Thyroid gland (tissue), 4 donors: ENCODE measurements around the gene CMTM8. TPM values are rescaled to one million over a fixed set of nuclear protein-coding genes. Genes with fewer than 3 reads are reported as not detected.
A peak's percentile ranks its signal among the peaks of the same experiment; 100 is the strongest.

ENCODE experiments used
- DNase-seq, 2 donors: peaks; one replicate each; pipeline ENCODE4 v3.0.0-alpha.2; 2019
- H3K27ac ChIP-seq, 3 donors: fragments of 200-600 bp; sonication (generic); 1 replicate in 2 of 3; 2 replicates in 1 of 3; pipeline ENCODE4 v1.5.1; 2016 to 2019; ENCODE audit warnings: mild to moderate bottlenecking in 1 of 3, moderate library complexity in 1 of 3
- H3K27me3 ChIP-seq: fragments of 200-600 bp; sonication (generic); one replicate; pipeline ENCODE4 v1.5.1; 2019
- H3K36me3 ChIP-seq, 2 donors: fragments of 200-600 bp; sonication (generic); one replicate each; pipeline ENCODE4 v1.5.1; 2016 to 2019
- H3K4me1 ChIP-seq, 2 donors: fragments of 200-600 bp; sonication (generic); one replicate each; pipeline ENCODE4 v1.5.1; 2017 to 2019
- H3K4me3 ChIP-seq, 3 donors: fragments of 200-600 bp; sonication (generic); replicated peaks in 1 of 3; 1 replicate in 2 of 3; 2 replicates in 1 of 3; pipeline ENCODE4 v1.5.1; 2016; ENCODE audit warnings: mild to moderate bottlenecking in 1 of 3
- H3K9me3 ChIP-seq: fragments of 200-600 bp; sonication (generic); one replicate; pipeline ENCODE4 v1.5.1; 2017
- CTCF ChIP-seq, 6 experiments: fragments of 200-600 bp in 3 of 6; fragments of 450-650 bp in 3 of 6; sonication (generic) in 3 of 6; IDR thresholded peaks; one replicate each; pipeline ENCODE4 v1.5.1; 2016 to 2019; ENCODE audit warnings: antibody characterized with exemption in 6 of 6, mild to moderate bottlenecking in 2 of 6, inconsistent platforms in 1 of 6, moderate library complexity in 1 of 6
- POLR2A ChIP-seq, 2 donors: fragments of 450-650 bp; IDR thresholded peaks; one replicate each; pipeline ENCODE4 v1.6.1; 2017; ENCODE audit warnings: antibody characterized with exemption in 2 of 2, mild to moderate bottlenecking in 2 of 2, moderate library complexity in 1 of 2
- WGBS, 2 donors: methylation state at CpG; one replicate each; pipeline ENCODE4 v1.1.5; 2017; 5-methylcytosine and 5-hydroxymethylcytosine counted together
- intact Hi-C: fragments of 100-400 bp; cut with DNase I; formaldehyde crosslinking; loops from one replicate; pipeline ENCODE4 v1.15.1; 2023
- total RNA-seq, 4 donors: library from RNA; depleted of rRNA; stranded (reverse); fragments of >200 nt; gene quantifications; one replicate each; pipeline ENCODE4 v1.2.3, GENCODE V29; 2016

Gene CMTM8
- total RNA-seq, 4 donors from 2014 or later, result 6.6 to 17.3 (median 11.0) TPM

DNA sequence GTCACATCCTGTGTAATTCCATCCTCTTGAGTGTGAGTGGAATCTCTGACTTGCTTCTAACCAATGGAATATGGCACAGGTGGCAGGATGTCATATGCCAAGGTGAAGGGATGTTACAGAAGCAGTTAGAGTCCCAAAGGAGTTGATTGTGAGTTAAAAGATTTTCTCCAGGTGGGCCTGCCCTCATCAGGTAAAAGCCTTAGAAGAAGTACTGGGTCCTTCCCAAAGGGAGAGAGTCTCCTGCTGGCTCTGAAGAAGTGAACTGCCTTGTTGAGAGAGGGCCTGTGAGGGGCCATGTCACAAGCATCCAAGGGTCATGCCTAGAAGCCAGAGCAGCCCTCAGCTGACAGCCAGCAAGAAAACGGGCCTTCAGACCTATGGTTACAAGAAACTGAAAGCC lies 166.2 kb downstream of the CMTM8 start:
- H3K4me1 ChIP-seq, result peaks cover 38 to 41% of the 10 kb centered on the region in 2 donors
- TF ChIP-seq CTCF (IDR thresholded peaks at IDR 0.05) (no peak), POLR2A (IDR thresholded peaks at IDR 0.05) (no peak)
- 75 to 100% methylated on average over 1 of the region's 1 CpG for WGBS, 2 donors
- H3K4me3 ChIP-seq, result no peak overlapping the region
- H3K27me3 ChIP-seq, result no peaks in the 10 kb centered on the region
- H3K36me3 ChIP-seq, result no peaks in the 10 kb centered on the region
- no peak for DNase-seq
- peak overlapping the region in 1 of 3 donors; percentile 1 for H3K27ac ChIP-seq
- intact Hi-C loops, result no loop called here
- no peaks in the 10 kb centered on the region for H3K9me3 ChIP-seq

- H3K4me1 ChIP-seq, result peaks cover 39 to 41% of the 10 kb centered on the region in 2 donors
- no peaks in the 10 kb centered on the region for H3K27me3 ChIP-seq
- H3K4me3 ChIP-seq, result no peak overlapping the region
- no peaks in the 10 kb centered on the region for H3K9me3 ChIP-seq
- H3K36me3 ChIP-seq, result no peaks in the 10 kb centered on the region
- 65 to 73% methylated on average over 2 of the region's 2 CpGs for WGBS, 2 donors
- no peak for DNase-seq
- TF ChIP-seq CTCF (IDR thresholded peaks at IDR 0.05) (no peak), POLR2A (IDR thresholded peaks at IDR 0.05) (no peak)
- intact Hi-C loops, result no loop called here
- H3K27ac ChIP-seq, result peak overlapping the region in 1 of 3 donors; percentile 1
These were observed 166.7 kb downstream of the CMTM8 start for GRCh38 chr3:32405155-32405554.

DNA sequence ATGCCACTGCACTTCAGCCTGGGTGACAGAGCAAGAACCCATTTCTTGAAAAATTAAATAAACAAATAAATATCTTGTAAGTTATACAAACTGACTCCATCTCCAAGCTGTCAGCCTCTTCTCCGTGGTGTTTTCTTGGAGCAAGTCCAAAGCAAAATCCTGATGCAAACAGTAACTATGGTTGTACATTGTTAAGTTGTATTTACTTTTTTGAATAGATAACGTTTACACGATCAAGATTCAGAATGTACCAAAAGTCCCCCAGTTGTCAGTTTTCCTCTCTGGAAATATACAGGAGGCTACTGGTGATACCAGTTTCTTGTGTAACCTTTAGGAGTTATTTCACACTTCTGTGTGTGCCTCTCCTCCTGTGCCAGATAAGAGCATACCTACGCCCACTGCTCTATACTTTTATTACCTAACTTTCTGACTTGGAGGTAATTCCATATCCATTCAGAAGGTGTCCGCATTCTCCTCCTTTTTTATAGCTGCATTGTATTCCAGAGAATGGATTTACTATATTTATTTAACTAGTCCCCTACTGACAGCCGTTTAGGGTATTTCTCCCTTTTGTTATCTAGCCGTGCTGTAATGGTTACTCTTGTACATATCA lies 167.3 kb downstream of the CMTM8 start:
- Histone ChIP-seq H3K36me3 (no peaks in the 10 kb centered on the region), H3K27me3 (no peaks in the 10 kb centered on the region), H3K4me3 (no peak overlapping the region), H3K27ac (no peak overlapping the region), H3K9me3 (no peaks in the 10 kb centered on the region), H3K4me1 (peaks cover 39 to 41% of the 10 kb centered on the region in 2 donors)
- DNase-seq, result no peak
- intact Hi-C loops, result no loop called here
- TF ChIP-seq CTCF (IDR thresholded peaks at IDR 0.05), result no peak
- no peak for TF ChIP-seq POLR2A (IDR thresholded peaks at IDR 0.05)
- WGBS, 2 donors, result 84 to 87% methylated on average over 7 of the region's 7 CpGs

DNA sequence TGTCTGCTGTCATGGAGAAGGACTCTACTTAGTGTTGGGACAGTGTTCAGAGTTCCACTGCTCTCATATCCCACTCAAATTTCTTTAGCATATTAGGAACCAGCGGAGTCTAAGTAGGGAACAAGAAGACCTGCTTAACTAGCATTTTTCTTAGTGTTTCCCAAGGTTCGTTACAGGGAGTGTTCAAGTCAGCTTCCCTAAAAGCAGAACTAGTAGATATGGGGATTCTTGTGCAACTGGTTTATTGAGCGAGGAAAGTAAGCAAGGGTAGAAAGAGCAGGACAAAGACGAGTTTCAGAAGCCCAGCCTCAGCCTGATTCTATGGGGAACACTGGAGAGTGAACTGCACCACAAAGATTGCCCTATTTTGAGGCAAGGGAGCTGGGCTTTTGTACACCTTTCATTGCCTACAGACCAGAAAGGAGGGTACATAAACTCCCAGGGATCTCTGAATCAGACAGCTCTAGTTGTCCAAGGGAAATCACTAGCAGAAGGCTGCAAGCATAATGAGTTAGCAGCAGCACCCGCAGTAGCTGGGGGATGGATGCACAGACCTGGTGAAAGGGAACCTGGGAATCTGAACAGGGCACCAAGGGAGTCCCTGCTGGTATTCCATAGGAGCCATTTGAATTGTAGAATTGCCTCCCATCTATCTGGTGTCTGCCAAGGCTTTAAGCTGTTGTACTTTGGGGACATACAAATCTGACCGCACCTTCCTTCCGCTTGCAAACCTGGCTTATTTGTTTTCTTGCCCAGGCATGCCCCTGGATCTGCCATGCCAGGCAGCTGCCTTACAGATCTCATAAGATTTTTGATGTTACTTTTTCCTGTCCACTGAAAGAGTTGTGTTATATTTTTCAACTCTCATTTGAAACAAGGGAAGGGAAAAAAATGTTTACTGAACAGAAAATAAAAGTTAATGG lies 168.3 kb downstream of the CMTM8 start:
- 89 to 91% methylated on average over 7 of the region's 7 CpGs for WGBS, 2 donors
- Histone ChIP-seq H3K27me3 (no peaks in the 10 kb centered on the region), H3K27ac (peak overlapping the region in 2 of 3 donors; percentile 9 to 24), H3K4me1 (peaks cover 34 to 35% of the 10 kb centered on the region in 2 donors), H3K9me3 (no peaks in the 10 kb centered on the region), H3K4me3 (no peak overlapping the region), H3K36me3 (no peaks in the 10 kb centered on the region)
- intact Hi-C loops, result no loop called here
- DNase-seq, result no peak
- TF ChIP-seq CTCF (IDR thresholded peaks at IDR 0.05), result no peak
- TF ChIP-seq POLR2A (IDR thresholded peaks at IDR 0.05), result no peak
